Measurements from ENCODE around the gene ATP6V0B. TPM values are rescaled to one million over a fixed set of nuclear protein-coding genes. Genes with fewer than 3 reads are reported as not detected.

ATP6V0B gene
- total and polyA plus RNA-seq, 9 of the 15 experiments (the other 6 are each of a cell fraction or from before 2014, with no cell fraction given) = 137 to 328 (median 220) TPM

DNA sequence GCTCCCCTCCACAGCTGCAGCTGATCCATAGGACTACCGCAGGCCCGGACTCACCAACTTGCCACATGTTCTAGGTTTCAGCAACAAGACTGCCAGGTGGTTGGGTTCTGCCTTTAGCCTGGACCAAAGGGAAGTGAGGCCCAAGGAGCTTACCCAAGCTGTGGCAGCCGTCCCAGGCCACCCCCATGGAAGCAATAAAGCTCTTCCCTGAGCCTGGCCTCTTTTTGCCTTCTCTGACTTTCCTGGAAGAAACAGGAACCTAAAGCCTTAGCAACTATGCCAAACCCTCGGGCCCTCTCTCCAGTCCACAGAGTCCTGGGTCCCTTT is 43.8 kb upstream of the ATP6V0B start:
- BruUV-seq (replicated peaks) = no TSS peak
- peaks cover 5% of the 10 kb centered on the region for H3K9me1 ChIP-seq (ENCODE audit: control insufficient read depth, insufficient read depth, low read length)
- no peaks in the 10 kb centered on the region for H3K79me2 ChIP-seq (ENCODE audit: control insufficient read depth, insufficient read depth, low read length)
- H4K20me1 ChIP-seq (replicated peaks; ENCODE audit: control insufficient read depth, insufficient read depth, low read length) = 0 out of 2 replicates have a peak, but pooled peaks cover 3% of the 10 kb centered on the region
- no peak overlapping the region for H2AFZ ChIP-seq (ENCODE audit: low read depth, low read length)
- no peaks in the 10 kb centered on the region for H3K9me3 ChIP-seq (replicated peaks; ENCODE audit: control insufficient read depth, insufficient read depth, low read depth, low read length)
- WGBS (ENCODE audit: insufficient coverage, low coverage, missing lambda C conversion rate) = 39% methylated on average over 4 of the region's 4 CpGs
- no peak overlapping the region for H3K4me2 ChIP-seq (ENCODE audit: insufficient read depth, low read length)
- H3K9ac ChIP-seq (ENCODE audit: insufficient read depth in 1 of 2, low read depth in 2 of 2, low read length in 2 of 2) = no peak overlapping the region
- H3K36me3 ChIP-seq (ENCODE audit: control insufficient read depth, insufficient read depth, low read length) = no peaks in the 10 kb centered on the region; the same call in 1 of the 3 replicates
- no peaks in the 10 kb centered on the region for H3K27me3 ChIP-seq (ENCODE audit: control insufficient read depth in 2 of 2, insufficient read depth in 2 of 2, low read length in 2 of 2)
- H3K4me1 ChIP-seq (replicated peaks in 1 of 2; ENCODE audit: control insufficient read depth in 2 of 2, insufficient read depth in 2 of 2, low read length in 2 of 2) = peaks cover 12 to 24% of the 10 kb centered on the region in 2 experiments; a peak in 4 of 5 replicates
- H3K4me3 ChIP-seq = no peak overlapping the region
- ATAC-seq (no peak), DNase-seq (ENCODE audit: extremely low read depth in 1 of 4, low spot score in 3 of 4) (no peak), FAIRE-seq (no peak)
- POLR2A ChIA-PET = interaction anchor here (0.7 to 1.0 kb wide), 2 partner anchors 9 to 166 kb away, joined by 3 read pairs; no protein-coding TSS in a partner anchor
- in situ Hi-C loops (cut with MboI) (loop anchor here (5.0 to 10.0 kb wide), 2 partner anchors 159 to 696 kb away; no protein-coding TSS in a partner anchor), intact Hi-C loops (cut with micrococcal nuclease) (loop anchor here (5.0 kb wide), 2 partner anchors 84 to 116 kb away; no protein-coding TSS in a partner anchor)
- CTCF ChIA-PET (ENCODE audit: low intra/inter-chr PET ratio) = no interaction called here
- H3K27ac ChIP-seq (ENCODE audit: extremely low read depth, low read depth, low read length) = no peak overlapping the region
- TF ChIP-seq, protein P1, sequence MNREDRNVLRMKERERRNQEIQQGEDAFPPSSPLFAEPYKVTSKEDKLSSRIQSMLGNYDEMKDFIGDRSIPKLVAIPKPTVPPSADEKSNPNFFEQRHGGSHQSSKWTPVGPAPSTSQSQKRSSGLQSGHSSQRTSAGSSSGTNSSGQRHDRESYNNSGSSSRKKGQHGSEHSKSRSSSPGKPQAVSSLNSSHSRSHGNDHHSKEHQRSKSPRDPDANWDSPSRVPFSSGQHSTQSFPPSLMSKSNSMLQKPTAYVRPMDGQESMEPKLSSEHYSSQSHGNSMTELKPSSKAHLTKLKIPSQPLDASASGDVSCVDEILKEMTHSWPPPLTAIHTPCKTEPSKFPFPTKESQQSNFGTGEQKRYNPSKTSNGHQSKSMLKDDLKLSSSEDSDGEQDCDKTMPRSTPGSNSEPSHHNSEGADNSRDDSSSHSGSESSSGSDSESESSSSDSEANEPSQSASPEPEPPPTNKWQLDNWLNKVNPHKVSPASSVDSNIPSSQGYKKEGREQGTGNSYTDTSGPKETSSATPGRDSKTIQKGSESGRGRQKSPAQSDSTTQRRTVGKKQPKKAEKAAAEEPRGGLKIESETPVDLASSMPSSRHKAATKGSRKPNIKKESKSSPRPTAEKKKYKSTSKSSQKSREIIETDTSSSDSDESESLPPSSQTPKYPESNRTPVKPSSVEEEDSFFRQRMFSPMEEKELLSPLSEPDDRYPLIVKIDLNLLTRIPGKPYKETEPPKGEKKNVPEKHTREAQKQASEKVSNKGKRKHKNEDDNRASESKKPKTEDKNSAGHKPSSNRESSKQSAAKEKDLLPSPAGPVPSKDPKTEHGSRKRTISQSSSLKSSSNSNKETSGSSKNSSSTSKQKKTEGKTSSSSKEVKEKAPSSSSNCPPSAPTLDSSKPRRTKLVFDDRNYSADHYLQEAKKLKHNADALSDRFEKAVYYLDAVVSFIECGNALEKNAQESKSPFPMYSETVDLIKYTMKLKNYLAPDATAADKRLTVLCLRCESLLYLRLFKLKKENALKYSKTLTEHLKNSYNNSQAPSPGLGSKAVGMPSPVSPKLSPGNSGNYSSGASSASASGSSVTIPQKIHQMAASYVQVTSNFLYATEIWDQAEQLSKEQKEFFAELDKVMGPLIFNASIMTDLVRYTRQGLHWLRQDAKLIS (CRISPR knock-in tag; IDR thresholded peaks at IDR 0.05) = no peak
- TF ChIP-seq CHD2 (IDR thresholded peaks at IDR 0.05; ENCODE audit: low read depth, low read length) (no peak), XRCC5 (IDR thresholded peaks at IDR 0.05; ENCODE audit: low read depth, low read length) (no peak), CBX3 (IDR thresholded peaks at IDR 0.05; ENCODE audit: borderline replicate concordance in 1 of 2, low read length in 2 of 2) (no peak), FOXM1 (IDR thresholded peaks at IDR 0.05; ENCODE audit: low read depth) (no peak), FOXM1 (CRISPR knock-in tag; IDR thresholded peaks at IDR 0.05; ENCODE audit: low read depth) (no peak), POLR3A (IDR thresholded peaks at IDR 0.05; ENCODE audit: borderline replicate concordance, extremely low read depth, insufficient read depth, insufficient read length) (no peak), RFX1 (IDR thresholded peaks at IDR 0.05) (no peak), KDM1A (IDR thresholded peaks at IDR 0.05) (no peak), MECOM (CRISPR knock-in tag; IDR thresholded peaks at IDR 0.05) (no peak), RBM17 (IDR thresholded peaks at IDR 0.05; ENCODE audit: borderline replicate concordance, low read depth, low read length) (no peak), RUNX1 (IDR thresholded peaks at IDR 0.05; ENCODE audit: low read depth) (no peak), SPI1 (IDR thresholded peaks at IDR 0.05; ENCODE audit: borderline replicate concordance, low read depth, low read length) (no peak)
- TF ChIP-seq, protein P2, sequence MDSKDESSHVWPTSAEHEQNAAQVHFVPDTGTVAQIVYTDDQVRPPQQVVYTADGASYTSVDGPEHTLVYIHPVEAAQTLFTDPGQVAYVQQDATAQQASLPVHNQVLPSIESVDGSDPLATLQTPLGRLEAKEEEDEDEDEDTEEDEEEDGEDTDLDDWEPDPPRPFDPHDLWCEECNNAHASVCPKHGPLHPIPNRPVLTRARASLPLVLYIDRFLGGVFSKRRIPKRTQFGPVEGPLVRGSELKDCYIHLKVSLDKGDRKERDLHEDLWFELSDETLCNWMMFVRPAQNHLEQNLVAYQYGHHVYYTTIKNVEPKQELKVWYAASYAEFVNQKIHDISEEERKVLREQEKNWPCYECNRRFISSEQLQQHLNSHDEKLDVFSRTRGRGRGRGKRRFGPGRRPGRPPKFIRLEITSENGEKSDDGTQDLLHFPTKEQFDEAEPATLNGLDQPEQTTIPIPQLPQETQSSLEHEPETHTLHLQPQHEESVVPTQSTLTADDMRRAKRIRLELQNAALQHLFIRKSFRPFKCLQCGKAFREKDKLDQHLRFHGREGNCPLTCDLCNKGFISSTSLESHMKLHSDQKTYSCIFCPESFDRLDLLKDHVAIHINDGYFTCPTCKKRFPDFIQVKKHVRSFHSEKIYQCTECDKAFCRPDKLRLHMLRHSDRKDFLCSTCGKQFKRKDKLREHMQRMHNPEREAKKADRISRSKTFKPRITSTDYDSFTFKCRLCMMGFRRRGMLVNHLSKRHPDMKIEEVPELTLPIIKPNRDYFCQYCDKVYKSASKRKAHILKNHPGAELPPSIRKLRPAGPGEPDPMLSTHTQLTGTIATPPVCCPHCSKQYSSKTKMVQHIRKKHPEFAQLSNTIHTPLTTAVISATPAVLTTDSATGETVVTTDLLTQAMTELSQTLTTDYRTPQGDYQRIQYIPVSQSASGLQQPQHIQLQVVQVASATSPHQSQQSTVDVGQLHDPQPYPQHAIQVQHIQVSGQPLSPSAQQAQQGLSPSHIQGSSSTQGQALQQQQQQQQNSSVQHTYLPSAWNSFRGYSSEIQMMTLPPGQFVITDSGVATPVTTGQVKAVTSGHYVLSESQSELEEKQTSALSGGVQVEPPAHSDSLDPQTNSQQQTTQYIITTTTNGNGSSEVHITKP (IDR thresholded peaks at IDR 0.05; ENCODE audit: partially characterized antibody) = no peak
- TF ChIP-seq, protein P3, sequence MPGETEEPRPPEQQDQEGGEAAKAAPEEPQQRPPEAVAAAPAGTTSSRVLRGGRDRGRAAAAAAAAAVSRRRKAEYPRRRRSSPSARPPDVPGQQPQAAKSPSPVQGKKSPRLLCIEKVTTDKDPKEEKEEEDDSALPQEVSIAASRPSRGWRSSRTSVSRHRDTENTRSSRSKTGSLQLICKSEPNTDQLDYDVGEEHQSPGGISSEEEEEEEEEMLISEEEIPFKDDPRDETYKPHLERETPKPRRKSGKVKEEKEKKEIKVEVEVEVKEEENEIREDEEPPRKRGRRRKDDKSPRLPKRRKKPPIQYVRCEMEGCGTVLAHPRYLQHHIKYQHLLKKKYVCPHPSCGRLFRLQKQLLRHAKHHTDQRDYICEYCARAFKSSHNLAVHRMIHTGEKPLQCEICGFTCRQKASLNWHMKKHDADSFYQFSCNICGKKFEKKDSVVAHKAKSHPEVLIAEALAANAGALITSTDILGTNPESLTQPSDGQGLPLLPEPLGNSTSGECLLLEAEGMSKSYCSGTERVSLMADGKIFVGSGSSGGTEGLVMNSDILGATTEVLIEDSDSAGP (CRISPR knock-in tag; IDR thresholded peaks at IDR 0.05) = no peak

Measured in K562 (cell line).